ENCODE data around the gene SERPINE2.

The SERPINE2 gene

GRCh38 chr2:223969315-223969714 is 69.8 kb downstream of the SERPINE2 start:
- TF ChIP-seq CTCF (conservative IDR thresholded peaks at IDR 0.05), result no peak
- no peak for TF ChIP-seq ZFX (IDR thresholded peaks at IDR 0.05)
- H3K27ac ChIP-seq, result no peak overlapping the region

- H3K27ac ChIP-seq, result no peak overlapping the region
- no peak for TF ChIP-seq CTCF (conservative IDR thresholded peaks at IDR 0.05)
- no peak for TF ChIP-seq ZFX (IDR thresholded peaks at IDR 0.05)
These were observed 71.1 kb downstream of the SERPINE2 start for GRCh38 chr2:223967981-223968380.

- TF ChIP-seq CTCF (conservative IDR thresholded peaks at IDR 0.05), result no peak
- TF ChIP-seq ZFX (IDR thresholded peaks at IDR 0.05), result no peak
- H3K27ac ChIP-seq, result no peak overlapping the region
These were observed 79.4 kb downstream of the SERPINE2 start for GRCh38 chr2:223959688-223960087.

GRCh38 chr2:223957092-223957851 is 81.8 kb downstream of the SERPINE2 start, which contains the start of gene MRPL44:
MRPL44 (plus strand) TSS chr2:223957463; CDS start chr2:223957473, 10 bp downstream.
- TF ChIP-seq CTCF (conservative IDR thresholded peaks at IDR 0.05), result no peak
- no peak for TF ChIP-seq ZFX (IDR thresholded peaks at IDR 0.05)

GRCh38 chr2:223956300-223956699 is 82.8 kb downstream of the SERPINE2 start:
- no peak overlapping the region for H3K27ac ChIP-seq
- TF ChIP-seq CTCF (conservative IDR thresholded peaks at IDR 0.05) (no peak), ZFX (IDR thresholded peaks at IDR 0.05) (no peak)

More at GRCh38 chr2:223957092-223957851, 81.8 kb downstream of the SERPINE2 start, which contains the start of gene MRPL44:
- peak within 1 kb of the TSS; percentile 91 for H3K27ac ChIP-seq

- no peak overlapping the region for H3K27ac ChIP-seq
These were observed 84.7 kb downstream of the SERPINE2 start for GRCh38 chr2:223954401-223954800.

More at GRCh38 chr2:223954401-223954800, 84.7 kb downstream of the SERPINE2 start:
- TF ChIP-seq ZFX (IDR thresholded peaks at IDR 0.05) (no peak), CTCF (conservative IDR thresholded peaks at IDR 0.05) (no peak)
